IMR-90 (cell line): ENCODE measurements around the gene TTC7B. TPM values are rescaled to one million over a fixed set of nuclear protein-coding genes. Genes with fewer than 3 reads are reported as not detected.

Source experiments
- ATAC-seq: fragments of 200-7000 bp; cut with Tn5 transposase; 2 replicates; pipeline ENCODE4 v1.9.1; 2020; ENCODE audit warnings: low read depth, mild to moderate bottlenecking, moderate library complexity
- BruUV-seq: library from RNA; stranded (reverse); fragments of 400-500 nt; replicated peaks from 2 replicates; lab custom pipeline; 2021; lab: Mats Ljungman, UMichigan
- CTCF ChIA-PET: fragments of 300-600 bp; formaldehyde crosslinking; extraction: SDS; loops from one replicate; lab custom pipeline; 2021; ENCODE audit warnings: antibody characterized with exemption; lab: Yijun Ruan, JAX
- POLR2A ChIA-PET: fragments of 300-600 bp; sonication (Branson Sonifier 250); formaldehyde crosslinking; loops from one replicate; lab custom pipeline; 2022; ENCODE audit warnings: antibody characterized with exemption; ENCODE audit not compliant: unreplicated experiment; lab: Charles Lee
- DNase-seq: peaks from one replicate; pipeline ENCODE4 v3.0.0; 2013
- H2AFZ ChIP-seq: replicated peaks from 2 replicates; pipeline ENCODE3; 2013; ENCODE audit warnings: low read length, mild to moderate bottlenecking; ENCODE audit not compliant: poor library complexity
- H2AK5ac ChIP-seq: 2 replicates; pipeline ENCODE4 v1.6.1; 2013; ENCODE audit warnings: low read depth, low read length, inconsistent platforms
- H2AK9ac ChIP-seq: replicated peaks from 2 replicates; pipeline ENCODE3; 2013; ENCODE audit warnings: mild to moderate bottlenecking, low read depth, low read length, moderate library complexity; ENCODE audit not compliant: poor library complexity
- H2BK120ac ChIP-seq: 2 replicates; pipeline ENCODE4 v1.6.1; 2013; ENCODE audit warnings: low read depth, low read length, inconsistent platforms
- H2BK15ac ChIP-seq: 3 replicates; pipeline ENCODE4 v1.6.1; 2013; ENCODE audit warnings: low read depth, low read length, inconsistent platforms
- H2BK20ac ChIP-seq: 2 replicates; pipeline ENCODE4 v1.6.1; 2013; ENCODE audit warnings: low read depth, mild to moderate bottlenecking, inconsistent platforms, low read length, moderate library complexity
- H2BK5ac ChIP-seq: 2 replicates; pipeline ENCODE4 v1.6.1; 2013; ENCODE audit warnings: mild to moderate bottlenecking, low read depth, low read length, inconsistent platforms; ENCODE audit not compliant: poor library complexity, severe bottlenecking
- H3K14ac ChIP-seq: replicated peaks from 2 replicates; pipeline ENCODE4 v1.6.1; 2013; ENCODE audit warnings: low read depth, low read length, inconsistent platforms
- H3K18ac ChIP-seq: 2 replicates; pipeline ENCODE4 v1.6.1; 2013; ENCODE audit warnings: low read depth, low read length, control low read depth
- H3K23ac ChIP-seq: 2 replicates; pipeline ENCODE4 v1.6.1; 2013; ENCODE audit warnings: low read depth, low read length, inconsistent platforms
- H3K27ac ChIP-seq: 2 replicates; pipeline ENCODE4 v1.5.1; 2013; ENCODE audit warnings: mild to moderate bottlenecking, control low read depth, low read length; ENCODE audit not compliant: insufficient read depth
- H3K27me3 ChIP-seq: 2 replicates; pipeline ENCODE4 v1.6.1; 2013; ENCODE audit warnings: low read length; ENCODE audit not compliant: control insufficient read depth, insufficient read depth
- H3K36me3 ChIP-seq: 2 replicates; pipeline ENCODE4 v1.6.1; 2013; ENCODE audit warnings: low read length, mixed read lengths; ENCODE audit not compliant: control insufficient read depth, insufficient read depth
- H3K4ac ChIP-seq: 2 replicates; pipeline ENCODE4 v1.6.1; 2013; ENCODE audit warnings: low read depth, low read length, inconsistent platforms
- H3K4me1 ChIP-seq: 2 replicates; pipeline ENCODE4 v1.6.1; 2013; ENCODE audit warnings: low read length, mixed read lengths; ENCODE audit not compliant: control insufficient read depth, insufficient read depth
- H3K4me2 ChIP-seq: 2 replicates; pipeline ENCODE4 v1.6.1; 2013; ENCODE audit warnings: low read depth, mild to moderate bottlenecking, control low read depth, low read length, moderate library complexity
- H3K4me3 ChIP-seq: 2 replicates; pipeline ENCODE4 v1.5.1; 2013; ENCODE audit warnings: low read depth, mild to moderate bottlenecking, control low read depth, low read length, moderate library complexity; ENCODE audit not compliant: insufficient read depth
- H3K56ac ChIP-seq: 2 replicates; pipeline ENCODE4 v1.6.1; 2013; ENCODE audit warnings: low read length, inconsistent platforms; ENCODE audit not compliant: insufficient read depth; ENCODE audit errors: extremely low read depth
- H3K79me1 ChIP-seq, 2 experiments: 2 replicates each; pipeline ENCODE4 v1.6.1; 2013; ENCODE audit warnings: low read length in 2 of 2, inconsistent platforms in 1 of 2, low read depth in 1 of 2
- H3K9ac ChIP-seq: 2 replicates; pipeline ENCODE4 v1.6.1; 2013; ENCODE audit warnings: low read depth, low read length, control low read depth
- H3K9me1 ChIP-seq: 2 replicates; pipeline ENCODE4 v1.6.1; 2013; ENCODE audit warnings: low read length, inconsistent platforms; ENCODE audit not compliant: insufficient read depth
- H3K9me3 ChIP-seq: 2 replicates; pipeline ENCODE4 v1.6.1; 2013; ENCODE audit warnings: low read length; ENCODE audit not compliant: control insufficient read depth, insufficient read depth
- H4K20me1 ChIP-seq: 2 replicates; pipeline ENCODE4 v1.6.1; 2013; ENCODE audit warnings: low read length, inconsistent platforms; ENCODE audit not compliant: insufficient read depth
- H4K5ac ChIP-seq: 2 replicates; pipeline ENCODE4 v1.6.1; 2013; ENCODE audit warnings: mild to moderate bottlenecking, low read depth, low read length, control low read depth
- H4K8ac ChIP-seq, 2 experiments: 2 replicates each; pipeline ENCODE4 v1.6.1; 2013; ENCODE audit warnings: low read depth in 2 of 2, low read length in 2 of 2, control low read depth in 1 of 2, inconsistent platforms in 1 of 2
- H4K91ac ChIP-seq: 2 replicates; pipeline ENCODE4 v1.6.1; 2013; ENCODE audit warnings: low read depth, low read length, inconsistent platforms; ENCODE audit not compliant: insufficient read depth
- CHD1 ChIP-seq: IDR thresholded peaks from 2 replicates; pipeline ENCODE4 v1.6.1; 2012; ENCODE audit warnings: low read depth, low read length, improper control_type of control experiment
- MAFK ChIP-seq: IDR thresholded peaks from 2 replicates; pipeline ENCODE4 v1.6.1; 2012; ENCODE audit warnings: low read depth, low read length, improper control_type of control experiment
- MAZ ChIP-seq: IDR thresholded peaks from 2 replicates; pipeline ENCODE4 v1.6.1; 2012; ENCODE audit warnings: low read depth, mild to moderate bottlenecking, low read length, improper control_type of control experiment, moderate library complexity, borderline replicate concordance
- MXI1 ChIP-seq: IDR thresholded peaks from 2 replicates; pipeline ENCODE4 v1.6.1; 2012; ENCODE audit warnings: low read depth, mild to moderate bottlenecking, low read length, moderate library complexity, borderline replicate concordance
- NFE2L2 ChIP-seq: fragments of 150-350 bp; IDR thresholded peaks from 2 replicates; pipeline ENCODE4 v1.6.1; 2016; ENCODE audit warnings: low read depth, mild to moderate bottlenecking, low read length
- POLR2A ChIP-seq: IDR thresholded peaks from 2 replicates; pipeline ENCODE4 v1.6.1; 2012; ENCODE audit warnings: mild to moderate bottlenecking, low read depth, low read length
- RFX5 ChIP-seq: IDR thresholded peaks from 2 replicates; pipeline ENCODE4 v1.8.0; 2012; ENCODE audit warnings: low read depth, mild to moderate bottlenecking, low read length, moderate library complexity
- SMC3 ChIP-seq: fragments of 150-350 bp; IDR thresholded peaks from 2 replicates; pipeline ENCODE4 v1.6.1; 2016; ENCODE audit warnings: low read depth, mild to moderate bottlenecking, antibody characterized with exemption, low read length, moderate library complexity
- WGBS, 2 experiments: methylation state at CpG; one replicate each; pipeline versions ENCODE4 v1.1.5 to v1.1.7; 2013; ENCODE audit warnings: missing lambda C conversion rate in 2 of 2; ENCODE audit not compliant: insufficient read length in 1 of 2; ENCODE audit errors: extremely low coverage in 2 of 2; 5-methylcytosine and 5-hydroxymethylcytosine counted together
- dilution Hi-C: fragments of 300-500 bp; cut with HindIII; formaldehyde crosslinking; loops from one replicate; pipeline ENCODE4 v1.14.3; 2018; ENCODE audit warnings: low sequenced_read_pairs; ENCODE audit not compliant: unreplicated experiment
- in situ Hi-C: fragments of 300-500 bp; cut with MboI; formaldehyde crosslinking; loops from 3 replicates; pipeline ENCODE4 v1.14.3; 2019; ENCODE audit warnings: low sequenced_read_pairs, inconsistent platforms, mixed read lengths
- intact Hi-C: fragments of 100-400 bp; cut with micrococcal nuclease; formaldehyde crosslinking; loops from 2 replicates; pipeline ENCODE4 v1.10.0; 2022
- polyA plus RNA-seq, 3 experiments: library from polyadenylated mRNA; depleted of rRNA; stranded (reverse); fragments of >200 nt; gene quantifications; 2 replicates each; pipeline ENCODE4 v1.2.3, GENCODE V29; 2012; ENCODE audit warnings: low replicate concordance in 1 of 3
- total RNA-seq: library from RNA; depleted of rRNA; stranded (reverse); fragments of >200 nt; gene quantifications from 2 replicates; pipeline ENCODE4 v1.2.3, GENCODE V29; 2012
- TF ChIP-seq, protein P1 (sequence below): fragments of 150-350 bp; IDR thresholded peaks from 2 replicates; pipeline ENCODE4 v1.6.1; 2017; ENCODE audit warnings: mild to moderate bottlenecking, antibody characterized with exemption, low read length, low read depth
- TF ChIP-seq, protein P2 (sequence below): fragments of 150-350 bp; IDR thresholded peaks from 2 replicates; pipeline ENCODE4 v1.6.1; 2016; ENCODE audit warnings: low read depth, mild to moderate bottlenecking, low read length, moderate library complexity, borderline replicate concordance

Gene TTC7B
- total and polyA plus RNA-seq, 2 of the 4 experiments (the other 2 are of a cell fraction): 18.1 to 35.3 TPM

DNA sequence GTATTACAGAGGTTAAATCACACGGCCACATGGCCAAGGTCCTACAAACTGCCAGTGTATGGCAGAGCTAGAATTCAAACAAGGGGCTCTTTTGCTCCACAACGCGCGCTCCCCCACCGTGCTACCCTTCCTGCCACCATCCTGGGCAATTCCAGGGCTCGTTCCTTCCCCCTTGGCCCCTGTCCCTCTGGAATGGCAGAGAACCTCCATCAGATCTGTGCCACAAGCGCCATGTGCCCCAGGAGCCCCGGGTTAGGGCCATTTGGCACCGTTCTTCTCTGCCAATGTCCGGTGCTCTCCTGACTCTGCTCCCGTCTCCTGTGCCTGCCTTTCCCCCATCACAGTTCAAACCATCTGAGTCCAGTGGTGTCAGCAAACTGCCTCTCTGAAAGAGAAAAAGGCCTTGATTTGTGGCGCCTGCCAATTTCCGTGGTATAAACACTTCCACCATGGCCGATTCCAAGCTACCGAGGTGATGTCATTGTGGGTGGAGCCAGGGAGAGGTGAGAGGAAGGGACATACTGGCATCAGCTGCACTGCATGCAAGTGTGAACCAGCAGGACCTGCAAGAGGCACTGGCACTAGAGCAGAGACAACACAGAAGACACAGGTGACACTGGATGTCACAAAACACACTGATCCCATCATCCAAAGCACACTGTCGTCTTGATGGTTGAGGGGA is 256.3 kb downstream of the TTC7B start:
- Histone ChIP-seq H3K23ac (no peak overlapping the region), H4K8ac (no peak overlapping the region), H3K4me1 (no peaks in the 10 kb centered on the region), H3K27ac (no peak overlapping the region), H4K5ac (no peak overlapping the region), H2AK9ac (no peak overlapping the region), H3K4me3 (no peak overlapping the region), H3K36me3 (0 out of 2 replicates have a peak, but pooled peaks cover 2% of the 10 kb centered on the region), H2BK20ac (no peak overlapping the region), H3K56ac (no peak overlapping the region), H3K27me3 (no peaks in the 10 kb centered on the region), H2BK120ac (no peak overlapping the region), H4K91ac (no peak overlapping the region), H3K4me2 (no peak overlapping the region), H2AK5ac (no peak overlapping the region), H3K9me3 (no peaks in the 10 kb centered on the region), H3K18ac (no peak overlapping the region), H3K14ac (no peak overlapping the region), H4K20me1 (no peaks in the 10 kb centered on the region; the same call in none of the 2 replicates), H3K79me1 (no peaks in the 10 kb centered on the region), H2BK15ac (no peak overlapping the region), H2BK5ac (no peak overlapping the region), H3K9me1 (0 out of 2 replicates have a peak, but pooled peaks cover 3% of the 10 kb centered on the region), H3K4ac (no peak overlapping the region), H3K9ac (no peak overlapping the region), H2AFZ (no peak overlapping the region)
- dilution Hi-C loops (no loop called here), in situ Hi-C loops (no loop called here), intact Hi-C loops (no loop called here)
- DNase-seq: no peak
- ATAC-seq: no peak
- BruUV-seq: no TSS peak
- no peak for TF ChIP-seq MXI1
- no peak for TF ChIP-seq NFE2L2
- TF ChIP-seq MAFK: no peak
- TF ChIP-seq MAZ: no peak
- TF ChIP-seq CHD1: no peak
- TF ChIP-seq RFX5: no peak
- no peak for TF ChIP-seq SMC3
- TF ChIP-seq, protein P1, sequence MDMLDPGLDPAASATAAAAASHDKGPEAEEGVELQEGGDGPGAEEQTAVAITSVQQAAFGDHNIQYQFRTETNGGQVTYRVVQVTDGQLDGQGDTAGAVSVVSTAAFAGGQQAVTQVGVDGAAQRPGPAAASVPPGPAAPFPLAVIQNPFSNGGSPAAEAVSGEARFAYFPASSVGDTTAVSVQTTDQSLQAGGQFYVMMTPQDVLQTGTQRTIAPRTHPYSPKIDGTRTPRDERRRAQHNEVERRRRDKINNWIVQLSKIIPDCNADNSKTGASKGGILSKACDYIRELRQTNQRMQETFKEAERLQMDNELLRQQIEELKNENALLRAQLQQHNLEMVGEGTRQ: no peak
- no peak for TF ChIP-seq POLR2A
- TF ChIP-seq, protein P2, sequence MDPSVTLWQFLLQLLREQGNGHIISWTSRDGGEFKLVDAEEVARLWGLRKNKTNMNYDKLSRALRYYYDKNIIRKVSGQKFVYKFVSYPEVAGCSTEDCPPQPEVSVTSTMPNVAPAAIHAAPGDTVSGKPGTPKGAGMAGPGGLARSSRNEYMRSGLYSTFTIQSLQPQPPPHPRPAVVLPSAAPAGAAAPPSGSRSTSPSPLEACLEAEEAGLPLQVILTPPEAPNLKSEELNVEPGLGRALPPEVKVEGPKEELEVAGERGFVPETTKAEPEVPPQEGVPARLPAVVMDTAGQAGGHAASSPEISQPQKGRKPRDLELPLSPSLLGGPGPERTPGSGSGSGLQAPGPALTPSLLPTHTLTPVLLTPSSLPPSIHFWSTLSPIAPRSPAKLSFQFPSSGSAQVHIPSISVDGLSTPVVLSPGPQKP: no peak
- 95% methylated on average over 8 of the region's 16 CpGs; no CpG with 5 or more reads in 1 of the 2 experiments for WGBS, 2 experiments
- CTCF ChIA-PET: no interaction called here
- POLR2A ChIA-PET: no interaction called here
